GM23248 (cell line): Measurements from ENCODE around the gene ADSS1. TPM values are rescaled to one million over a fixed set of nuclear protein-coding genes. Genes with fewer than 3 reads are reported as not detected.

ENCODE experiments used
- DNase-seq: peaks from one replicate; pipeline ENCODE4 v3.0.0-alpha.2; 2015
- H2AFZ ChIP-seq: fragments of 200-600 bp; sonication (generic); 2 replicates; pipeline ENCODE4 v1.6.1; 2016; ENCODE audit warnings: antibody characterized with exemption
- H3F3A ChIP-seq: fragments of 200-600 bp; sonication (generic); 2 replicates; pipeline ENCODE4 v1.6.1; 2016; ENCODE audit warnings: mild to moderate bottlenecking, antibody characterized with exemption, mixed run types; ENCODE audit not compliant: insufficient read depth
- H3K27ac ChIP-seq: fragments of 200-600 bp; sonication (generic); 2 replicates; pipeline ENCODE4 v1.5.1; 2016; ENCODE audit warnings: mild to moderate bottlenecking
- H3K27me3 ChIP-seq: fragments of 200-600 bp; sonication (generic); replicated peaks from 2 replicates; pipeline ENCODE4 v1.6.1; 2016; ENCODE audit warnings: mild to moderate bottlenecking; ENCODE audit not compliant: insufficient read depth
- H3K36me3 ChIP-seq: fragments of 200-600 bp; sonication (generic); 2 replicates; pipeline ENCODE4 v1.6.1; 2016; ENCODE audit warnings: low read depth, mild to moderate bottlenecking
- H3K4me1 ChIP-seq: fragments of 200-600 bp; sonication (generic); 2 replicates; pipeline ENCODE4 v1.6.1; 2016; ENCODE audit warnings: mild to moderate bottlenecking; ENCODE audit not compliant: insufficient read depth
- H3K4me2 ChIP-seq: fragments of 200-600 bp; sonication (generic); one replicate; pipeline ENCODE4 v1.6.1; 2016; ENCODE audit warnings: mild to moderate bottlenecking; ENCODE audit not compliant: unreplicated experiment
- H3K4me3 ChIP-seq: fragments of 200-600 bp; sonication (generic); 2 replicates; pipeline ENCODE4 v1.5.1; 2016; ENCODE audit warnings: mild to moderate bottlenecking
- H3K79me2 ChIP-seq: fragments of 200-600 bp; sonication (generic); 2 replicates; pipeline ENCODE4 v1.6.1; 2016; ENCODE audit warnings: mild to moderate bottlenecking; ENCODE audit not compliant: insufficient read depth
- H3K9ac ChIP-seq: fragments of 200-600 bp; sonication (generic); 2 replicates; pipeline ENCODE4 v1.6.1; 2016; ENCODE audit warnings: mild to moderate bottlenecking
- H3K9me2 ChIP-seq: fragments of 200-600 bp; sonication (generic); 2 replicates; pipeline ENCODE4 v1.6.1; 2016; ENCODE audit warnings: mixed run types, mild to moderate bottlenecking, moderate library complexity; ENCODE audit not compliant: insufficient read depth
- H3K9me3 ChIP-seq: fragments of 200-600 bp; sonication (generic); one replicate; pipeline ENCODE4 v1.6.1; 2017; ENCODE audit warnings: low read depth
- H4K20me1 ChIP-seq: fragments of 200-600 bp; sonication (generic); 2 replicates; pipeline ENCODE4 v1.6.0; 2016; ENCODE audit not compliant: insufficient read depth
- EZH2 ChIP-seq: fragments of 200-600 bp; sonication (generic); IDR thresholded peaks from 2 replicates; pipeline ENCODE4 v1.6.1; 2018; ENCODE audit warnings: antibody characterized with exemption, mild to moderate bottlenecking; ENCODE audit not compliant: insufficient read depth, poor library complexity, severe bottlenecking
- EZH2phosphoT487 ChIP-seq: fragments of 200-600 bp; sonication (generic); IDR thresholded peaks from 2 replicates; pipeline ENCODE4 v1.6.1; 2018; ENCODE audit warnings: antibody characterized with exemption, moderate library complexity, mild to moderate bottlenecking, low read depth; ENCODE audit not compliant: insufficient read depth
- WGBS, 2 experiments: methylation state at CpG; one replicate each; pipeline ENCODE4 v1.1.6; 2015 to 2017; ENCODE audit warnings: low lambda C conversion rate in 2 of 2, low coverage in 1 of 2; ENCODE audit errors: missing lambda C conversion rate in 2 of 2; 5-methylcytosine and 5-hydroxymethylcytosine counted together
- in situ Hi-C: fragments of 300-500 bp; cut with MboI; formaldehyde crosslinking; loops from 2 replicates; pipeline ENCODE4 v1.15.0; 2020
- polyA plus RNA-seq: library from polyadenylated mRNA; unstranded; fragments of >200 nt; fragmentation: Nextera tagmentation; extraction: Ambion mirVana; gene quantifications from 2 replicates; pipeline ENCODE4 v1.2.1, GENCODE V29; 2016
- total RNA-seq: library from RNA; depleted of rRNA; stranded (reverse); fragments of >200 nt; shearing (Covaris generic); gene quantifications from 2 replicates; pipeline ENCODE4 v1.2.3, GENCODE V29; 2014

Gene ADSS1
- total and polyA plus RNA-seq, 2 experiments from 2014 or later = 3.7 to 7.1 TPM

- peak overlapping the region; percentile 39 for H3K27ac ChIP-seq
- no peaks in the 10 kb centered on the region for H3K9me2 ChIP-seq
- peaks cover 29% of the 10 kb centered on the region for H3F3A ChIP-seq
- no peaks in the 10 kb centered on the region for H3K36me3 ChIP-seq
- H4K20me1 ChIP-seq = no peaks in the 10 kb centered on the region
- DNase-seq = no peak
- no peaks in the 10 kb centered on the region for H3K9me3 ChIP-seq
- H3K27me3 ChIP-seq = no peaks in the 10 kb centered on the region
- peak overlapping the region; percentile 72 for H3K4me2 ChIP-seq
- H3K4me1 ChIP-seq = peaks cover 28% of the 10 kb centered on the region
- peaks cover 38% of the 10 kb centered on the region for H3K79me2 ChIP-seq
- peak overlapping the region; percentile 87 for H2AFZ ChIP-seq
- H3K4me3 ChIP-seq = peak overlapping the region; percentile 90
- WGBS, 2 experiments = 61 to 70% methylated on average over 45 to 70 of the region's 90 CpGs
- in situ Hi-C loops = no loop called here
- peak overlapping the region; percentile 68 for H3K9ac ChIP-seq
- TF ChIP-seq EZH2 (no peak), EZH2phosphoT487 (no peak)
Measured at GRCh38 chr14:104751539-104752422, 27.8 kb downstream of the ADSS1 start.

- no peaks in the 10 kb centered on the region for H3K9me2 ChIP-seq
- H3K4me3 ChIP-seq = peak overlapping the region; percentile 90
- H3K9ac ChIP-seq = peak overlapping the region; percentile 68
- H3K27me3 ChIP-seq = no peaks in the 10 kb centered on the region
- H3K9me3 ChIP-seq = no peaks in the 10 kb centered on the region
- peak overlapping the region; percentile 72 for H3K4me2 ChIP-seq
- H3K79me2 ChIP-seq = peaks cover 44% of the 10 kb centered on the region
- no peaks in the 10 kb centered on the region for H4K20me1 ChIP-seq
- H3F3A ChIP-seq = peaks cover 23% of the 10 kb centered on the region
- in situ Hi-C loops = no loop called here
- peak overlapping the region; percentile 87 for H2AFZ ChIP-seq
- H3K4me1 ChIP-seq = peaks cover 22% of the 10 kb centered on the region
- peak overlapping the region; percentile 39 for H3K27ac ChIP-seq
- TF ChIP-seq EZH2phosphoT487 = no peak
- TF ChIP-seq EZH2 = no peak
- peaks cover 5% of the 10 kb centered on the region; the same call in 1 of the 2 replicates for H3K36me3 ChIP-seq
- WGBS, 2 experiments = 1 to 2% methylated on average over 18 to 21 of the region's 21 CpGs
- DNase-seq = no peak
Measured at GRCh38 chr14:104752423-104752734, 28.4 kb downstream of the ADSS1 start.

GRCh38 chr14:104752735-104753527 lies 28.9 kb downstream of the ADSS1 start, which contains the start of gene SIVA1:
Gene SIVA1 (plus strand): TSS chr14:104753147. CDS start chr14:104753202, 55 bp downstream.
- Histone ChIP-seq H2AFZ (peak within 1 kb of the TSS; percentile 87), H4K20me1 (no peaks in the 10 kb centered on the region), H3K79me2 (peaks cover 50% of the 10 kb centered on the region), H3K36me3 (peaks cover 5% of the 10 kb centered on the region; the same call in 1 of the 2 replicates), H3K9ac (peak within 1 kb of the TSS; percentile 97), H3K9me3 (no peaks in the 10 kb centered on the region), H3K4me3 (peak within 1 kb of the TSS; percentile 90), H3K27ac (peak within 1 kb of the TSS; percentile 74), H3K4me2 (peak within 1 kb of the TSS; percentile 87), H3K4me1 (peaks cover 22% of the 10 kb centered on the region), H3K9me2 (no peaks in the 10 kb centered on the region), H3K27me3 (no peaks in the 10 kb centered on the region), H3F3A (peaks cover 22% of the 10 kb centered on the region)
- 1% methylated on average over 59 to 76 of the region's 95 CpGs for WGBS, 2 experiments
- in situ Hi-C loops = no loop called here
- no peak for TF ChIP-seq EZH2phosphoT487
- TF ChIP-seq EZH2 = no peak
- peak; percentile 100 for DNase-seq

GRCh38 chr14:104753528-104754212 lies 29.6 kb downstream of the ADSS1 start:
- H3K4me2 ChIP-seq = peak overlapping the region; percentile 87
- in situ Hi-C loops = no loop called here
- H4K20me1 ChIP-seq = no peaks in the 10 kb centered on the region
- TF ChIP-seq EZH2 (no peak), EZH2phosphoT487 (no peak)
- H3F3A ChIP-seq = peaks cover 19% of the 10 kb centered on the region
- peaks cover 5% of the 10 kb centered on the region; the same call in 1 of the 2 replicates for H3K36me3 ChIP-seq
- peak overlapping the region; percentile 90 for H3K4me3 ChIP-seq
- H3K9me2 ChIP-seq = no peaks in the 10 kb centered on the region
- H2AFZ ChIP-seq = no peak overlapping the region
- peak overlapping the region; percentile 74; the same call in 1 of the 2 replicates for H3K27ac ChIP-seq
- H3K4me1 ChIP-seq = peaks cover 21% of the 10 kb centered on the region
- no peaks in the 10 kb centered on the region for H3K9me3 ChIP-seq
- DNase-seq = peak; percentile 57
- peak overlapping the region; percentile 97 for H3K9ac ChIP-seq
- H3K27me3 ChIP-seq = no peaks in the 10 kb centered on the region
- H3K79me2 ChIP-seq = peaks cover 57% of the 10 kb centered on the region
- WGBS, 2 experiments = 1 to 5% methylated on average over 20 to 30 of the region's 30 CpGs
